ENCODE data around the gene TAS2R7.

GRCh38 chr12:10826258-10826657 is 23.8 kb upstream of the TAS2R7 start, which contains the start of gene TAS2R10:
- TF ChIP-seq POLR2A (IDR thresholded peaks at IDR 0.05) (no peak), CTCF (IDR thresholded peaks at IDR 0.05) (no peak)

Measured in thyroid gland (tissue), 4 donors.